Mucosa of rectum (tissue), 2 donors: ENCODE data around the gene ABCA7.
A peak's percentile ranks its signal among the peaks of the same experiment; 100 is the strongest.

Experiments used
- H3K27ac ChIP-seq, 2 donors: one replicate each; pipeline ENCODE4 v1.7.0; 2013; ENCODE audit warnings: inconsistent platforms in 2 of 2, low read depth in 2 of 2, low read length in 2 of 2
- H3K27me3 ChIP-seq, 2 donors: one replicate each; pipeline ENCODE4 v1.7.0; 2013; ENCODE audit warnings: low read length in 2 of 2; ENCODE audit not compliant: control insufficient read depth in 2 of 2, insufficient read depth in 2 of 2
- H3K36me3 ChIP-seq, 2 donors: one replicate each; pipeline ENCODE4 v1.7.0; 2013; ENCODE audit warnings: low read length in 2 of 2; ENCODE audit not compliant: control insufficient read depth in 2 of 2, insufficient read depth in 2 of 2
- H3K4me1 ChIP-seq, 2 donors: one replicate each; pipeline ENCODE4 v1.7.0; 2013; ENCODE audit warnings: low read length in 2 of 2, mild to moderate bottlenecking in 1 of 2; ENCODE audit not compliant: control insufficient read depth in 2 of 2, insufficient read depth in 2 of 2
- H3K4me3 ChIP-seq, 2 donors: one replicate each; pipeline ENCODE4 v1.7.0; 2013; ENCODE audit warnings: low read length in 2 of 2
- H3K9ac ChIP-seq, 2 donors: one replicate each; pipeline ENCODE4 v1.7.0; 2013; ENCODE audit warnings: low read length in 2 of 2, low read depth in 1 of 2, mild to moderate bottlenecking in 1 of 2
- H3K9me3 ChIP-seq, 2 donors: one replicate each; pipeline ENCODE4 v1.7.0; 2013; ENCODE audit warnings: low read length in 2 of 2; ENCODE audit not compliant: control insufficient read depth in 2 of 2
- donor health status: healthy.
- donor health status: Normal muscosa, but diverticular disease.

ABCA7 gene

GRCh38 chr19:1090731-1091543 is 51.0 kb downstream of the ABCA7 start:
- Histone ChIP-seq H3K36me3 (peaks cover 18 to 32% of the 10 kb centered on the region in 2 donors), H3K9ac (no peak overlapping the region), H3K4me1 (peaks cover 12 to 24% of the 10 kb centered on the region in 2 donors), H3K4me3 (no peak overlapping the region), H3K27me3 (no peaks in the 10 kb centered on the region), H3K9me3 (no peaks in the 10 kb centered on the region), H3K27ac (no peak overlapping the region)

GRCh38 chr19:1091544-1092175 is 51.8 kb downstream of the ABCA7 start:
- H3K27ac ChIP-seq, result no peak overlapping the region
- no peaks in the 10 kb centered on the region for H3K9me3 ChIP-seq
- H3K4me3 ChIP-seq, result no peak overlapping the region
- H3K9ac ChIP-seq, result no peak overlapping the region
- no peaks in the 10 kb centered on the region for H3K27me3 ChIP-seq
- H3K4me1 ChIP-seq, result peaks cover 12 to 24% of the 10 kb centered on the region in 2 donors
- H3K36me3 ChIP-seq, result peaks cover 13 to 30% of the 10 kb centered on the region in 2 donors

GRCh38 chr19:1093330-1093729 is 53.4 kb downstream of the ABCA7 start:
- Histone ChIP-seq H3K27me3 (no peaks in the 10 kb centered on the region), H3K4me1 (peaks cover 16 to 24% of the 10 kb centered on the region in 2 donors), H3K27ac (no peak overlapping the region), H3K36me3 (peaks cover 13 to 18% of the 10 kb centered on the region in 2 donors), H3K4me3 (no peak overlapping the region), H3K9me3 (no peaks in the 10 kb centered on the region), H3K9ac (no peak overlapping the region)

GRCh38 chr19:1093811-1094553 is 54.1 kb downstream of the ABCA7 start:
- Histone ChIP-seq H3K4me1 (peaks cover 21 to 26% of the 10 kb centered on the region in 2 donors), H3K27ac (no peak overlapping the region), H3K36me3 (peaks cover 13 to 15% of the 10 kb centered on the region in 2 donors), H3K4me3 (peak overlapping the region; percentile 73 to 93), H3K27me3 (no peaks in the 10 kb centered on the region), H3K9ac (peak overlapping the region; percentile 80 to 90), H3K9me3 (no peaks in the 10 kb centered on the region)

- peak overlapping the region in 1 of 2 donors; percentile 52 for H3K27ac ChIP-seq
- H3K27me3 ChIP-seq, result no peaks in the 10 kb centered on the region
- H3K9ac ChIP-seq, result peak overlapping the region; percentile 80 to 90
- H3K4me1 ChIP-seq, result peaks cover 22 to 25% of the 10 kb centered on the region in 2 donors
- peak overlapping the region; percentile 73 to 93 for H3K4me3 ChIP-seq
- no peaks in the 10 kb centered on the region for H3K9me3 ChIP-seq
- H3K36me3 ChIP-seq, result peaks cover 9 to 15% of the 10 kb centered on the region in 2 donors
These were observed 54.7 kb downstream of the ABCA7 start for GRCh38 chr19:1094655-1094977.

GRCh38 chr19:1094978-1095701 is 55.2 kb downstream of the ABCA7 start, which contains the start of gene POLR2E:
Gene POLR2E, minus strand, starts transcription at chr19:1095375. Its CDS starts 60 bp downstream, at chr19:1095315.
- peak within 1 kb of the TSS; percentile 73 to 93 for H3K4me3 ChIP-seq
- H3K36me3 ChIP-seq, result peaks cover 9 to 15% of the 10 kb centered on the region in 2 donors
- peak within 1 kb of the TSS; percentile 80 to 90 for H3K9ac ChIP-seq
- H3K27ac ChIP-seq, result peak within 1 kb of the TSS; percentile 52 to 63
- H3K27me3 ChIP-seq, result no peaks in the 10 kb centered on the region
- H3K9me3 ChIP-seq, result no peaks in the 10 kb centered on the region
- peaks cover 22 to 25% of the 10 kb centered on the region in 2 donors for H3K4me1 ChIP-seq

- peak overlapping the region; percentile 43 to 47 for H3K27ac ChIP-seq
- no peaks in the 10 kb centered on the region for H3K27me3 ChIP-seq
- peaks cover 0 to 2% of the 10 kb centered on the region in 2 donors for H3K36me3 ChIP-seq
- no peak overlapping the region for H3K4me3 ChIP-seq
- H3K4me1 ChIP-seq, result peaks cover 31 to 40% of the 10 kb centered on the region in 2 donors
- H3K9me3 ChIP-seq, result no peaks in the 10 kb centered on the region
- H3K9ac ChIP-seq, result peak overlapping the region in 1 of 2 donors; percentile 33
These were observed 57.9 kb downstream of the ABCA7 start for GRCh38 chr19:1097810-1098176.

GRCh38 chr19:1098177-1099051 is 58.5 kb downstream of the ABCA7 start:
- Histone ChIP-seq H3K9me3 (no peaks in the 10 kb centered on the region), H3K4me3 (peak overlapping the region in 1 of 2 donors; percentile 16), H3K4me1 (peaks cover 37 to 45% of the 10 kb centered on the region in 2 donors), H3K27me3 (no peaks in the 10 kb centered on the region), H3K9ac (peak overlapping the region in 1 of 2 donors; percentile 48), H3K27ac (peak overlapping the region; percentile 43 to 48), H3K36me3 (peaks cover 0 to 2% of the 10 kb centered on the region in 2 donors)

- peak overlapping the region; percentile 24 to 51 for H3K9ac ChIP-seq
- no peaks in the 10 kb centered on the region for H3K27me3 ChIP-seq
- H3K9me3 ChIP-seq, result no peaks in the 10 kb centered on the region
- H3K4me1 ChIP-seq, result peaks cover 32 to 38% of the 10 kb centered on the region in 2 donors
- H3K27ac ChIP-seq, result peak overlapping the region; percentile 83 to 99
- H3K4me3 ChIP-seq, result peak overlapping the region in 1 of 2 donors; percentile 22
- H3K36me3 ChIP-seq, result no peaks in the 10 kb centered on the region
These were observed 61.4 kb downstream of the ABCA7 start for GRCh38 chr19:1101337-1101698.
